Liver (tissue), 3 donors: ENCODE measurements around the gene TOMM20.

Source experiments
- FOXA1 ChIP-seq: IDR thresholded peaks from 2 replicates; pipeline ENCODE4 v1.6.1; 2016; ENCODE audit warnings: antibody characterized with exemption
- GABPA ChIP-seq, 2 donors: IDR thresholded peaks in 1 of 2; conservative IDR thresholded peaks in 1 of 2; 2 replicates each; pipeline ENCODE4 v1.6.1; 2016; ENCODE audit warnings: antibody characterized with exemption in 2 of 2, mild to moderate bottlenecking in 1 of 2, moderate library complexity in 1 of 2
- JUND ChIP-seq, 2 donors: IDR thresholded peaks; 2 replicates each; pipeline ENCODE4 v1.6.1; 2016; ENCODE audit warnings: antibody characterized with exemption in 2 of 2
- RAD21 ChIP-seq, 2 donors: IDR thresholded peaks; 2 replicates each; pipeline ENCODE4 v1.6.1; 2016; ENCODE audit warnings: antibody characterized with exemption in 2 of 2, mild to moderate bottlenecking in 2 of 2
- TAF1 ChIP-seq: conservative IDR thresholded peaks from 2 replicates; pipeline ENCODE4 v1.6.1; 2016; ENCODE audit warnings: antibody characterized with exemption, mild to moderate bottlenecking
- TF ChIP-seq, protein P1 (sequence below): fragments of 150-350 bp; IDR thresholded peaks from 2 replicates; pipeline ENCODE4 v1.5.1; 2017; ENCODE audit warnings: improper control_type of control experiment, low read depth, low read length; ENCODE audit not compliant: missing input control
- TF ChIP-seq, protein P2 (sequence below): IDR thresholded peaks from 2 replicates; pipeline ENCODE4 v1.6.1; 2016; ENCODE audit warnings: antibody characterized with exemption, mild to moderate bottlenecking
- TF ChIP-seq, protein P3 (sequence below): IDR thresholded peaks from 2 replicates; pipeline ENCODE4 v1.6.1; 2016; ENCODE audit warnings: antibody characterized with exemption
- TF ChIP-seq, protein P4 (sequence below): IDR thresholded peaks from 2 replicates; pipeline ENCODE4 v1.6.1; 2016; ENCODE audit warnings: antibody characterized with exemption
- TF ChIP-seq, protein P5 (sequence below): IDR thresholded peaks from 2 replicates; pipeline ENCODE4 v1.6.1; 2016; ENCODE audit warnings: antibody characterized with exemption
- donor health status: healthy.
- donor health status: healthy.

DNA sequence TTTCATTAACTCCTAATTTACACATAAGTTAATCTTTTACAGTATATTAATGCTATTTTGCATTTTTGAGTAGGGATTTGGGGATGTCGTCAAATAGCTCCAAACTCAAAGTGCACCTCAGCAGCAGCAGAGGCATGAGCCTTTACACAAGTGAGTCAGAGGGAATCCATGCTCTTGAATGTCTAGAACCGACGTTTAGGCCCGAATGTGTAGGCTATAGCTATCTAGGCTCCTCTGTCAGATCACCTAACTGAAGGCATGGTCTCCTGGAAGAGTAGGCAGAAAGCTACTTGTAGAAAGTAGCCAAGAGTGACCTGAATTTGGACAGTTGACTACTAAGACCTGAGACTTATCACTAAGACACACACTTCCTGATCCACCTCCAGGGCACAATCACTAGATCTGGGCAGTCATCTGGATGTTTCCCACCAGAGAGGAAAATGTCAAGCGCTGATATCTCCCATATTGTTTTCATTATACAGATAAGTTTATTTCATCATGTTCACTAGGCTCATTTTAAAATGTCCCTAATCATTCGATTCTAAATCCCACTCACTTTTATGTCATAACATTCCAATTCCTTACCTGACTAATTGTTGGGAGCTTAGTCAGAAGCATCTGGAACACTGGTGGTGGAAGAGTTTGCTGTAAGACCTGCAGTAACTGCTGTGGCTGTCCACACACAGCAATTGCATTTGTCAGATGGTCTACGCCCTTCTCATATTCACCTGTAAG, 15.3 kb downstream of the TOMM20 start:
- TF ChIP-seq RAD21 (IDR thresholded peaks at IDR 0.05): no peak
- TF ChIP-seq, protein P1, sequence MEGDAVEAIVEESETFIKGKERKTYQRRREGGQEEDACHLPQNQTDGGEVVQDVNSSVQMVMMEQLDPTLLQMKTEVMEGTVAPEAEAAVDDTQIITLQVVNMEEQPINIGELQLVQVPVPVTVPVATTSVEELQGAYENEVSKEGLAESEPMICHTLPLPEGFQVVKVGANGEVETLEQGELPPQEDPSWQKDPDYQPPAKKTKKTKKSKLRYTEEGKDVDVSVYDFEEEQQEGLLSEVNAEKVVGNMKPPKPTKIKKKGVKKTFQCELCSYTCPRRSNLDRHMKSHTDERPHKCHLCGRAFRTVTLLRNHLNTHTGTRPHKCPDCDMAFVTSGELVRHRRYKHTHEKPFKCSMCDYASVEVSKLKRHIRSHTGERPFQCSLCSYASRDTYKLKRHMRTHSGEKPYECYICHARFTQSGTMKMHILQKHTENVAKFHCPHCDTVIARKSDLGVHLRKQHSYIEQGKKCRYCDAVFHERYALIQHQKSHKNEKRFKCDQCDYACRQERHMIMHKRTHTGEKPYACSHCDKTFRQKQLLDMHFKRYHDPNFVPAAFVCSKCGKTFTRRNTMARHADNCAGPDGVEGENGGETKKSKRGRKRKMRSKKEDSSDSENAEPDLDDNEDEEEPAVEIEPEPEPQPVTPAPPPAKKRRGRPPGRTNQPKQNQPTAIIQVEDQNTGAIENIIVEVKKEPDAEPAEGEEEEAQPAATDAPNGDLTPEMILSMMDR: no peak
- TF ChIP-seq, protein P2, sequence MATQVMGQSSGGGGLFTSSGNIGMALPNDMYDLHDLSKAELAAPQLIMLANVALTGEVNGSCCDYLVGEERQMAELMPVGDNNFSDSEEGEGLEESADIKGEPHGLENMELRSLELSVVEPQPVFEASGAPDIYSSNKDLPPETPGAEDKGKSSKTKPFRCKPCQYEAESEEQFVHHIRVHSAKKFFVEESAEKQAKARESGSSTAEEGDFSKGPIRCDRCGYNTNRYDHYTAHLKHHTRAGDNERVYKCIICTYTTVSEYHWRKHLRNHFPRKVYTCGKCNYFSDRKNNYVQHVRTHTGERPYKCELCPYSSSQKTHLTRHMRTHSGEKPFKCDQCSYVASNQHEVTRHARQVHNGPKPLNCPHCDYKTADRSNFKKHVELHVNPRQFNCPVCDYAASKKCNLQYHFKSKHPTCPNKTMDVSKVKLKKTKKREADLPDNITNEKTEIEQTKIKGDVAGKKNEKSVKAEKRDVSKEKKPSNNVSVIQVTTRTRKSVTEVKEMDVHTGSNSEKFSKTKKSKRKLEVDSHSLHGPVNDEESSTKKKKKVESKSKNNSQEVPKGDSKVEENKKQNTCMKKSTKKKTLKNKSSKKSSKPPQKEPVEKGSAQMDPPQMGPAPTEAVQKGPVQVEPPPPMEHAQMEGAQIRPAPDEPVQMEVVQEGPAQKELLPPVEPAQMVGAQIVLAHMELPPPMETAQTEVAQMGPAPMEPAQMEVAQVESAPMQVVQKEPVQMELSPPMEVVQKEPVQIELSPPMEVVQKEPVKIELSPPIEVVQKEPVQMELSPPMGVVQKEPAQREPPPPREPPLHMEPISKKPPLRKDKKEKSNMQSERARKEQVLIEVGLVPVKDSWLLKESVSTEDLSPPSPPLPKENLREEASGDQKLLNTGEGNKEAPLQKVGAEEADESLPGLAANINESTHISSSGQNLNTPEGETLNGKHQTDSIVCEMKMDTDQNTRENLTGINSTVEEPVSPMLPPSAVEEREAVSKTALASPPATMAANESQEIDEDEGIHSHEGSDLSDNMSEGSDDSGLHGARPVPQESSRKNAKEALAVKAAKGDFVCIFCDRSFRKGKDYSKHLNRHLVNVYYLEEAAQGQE: no peak
- TF ChIP-seq TAF1: no peak
- TF ChIP-seq, protein P3, sequence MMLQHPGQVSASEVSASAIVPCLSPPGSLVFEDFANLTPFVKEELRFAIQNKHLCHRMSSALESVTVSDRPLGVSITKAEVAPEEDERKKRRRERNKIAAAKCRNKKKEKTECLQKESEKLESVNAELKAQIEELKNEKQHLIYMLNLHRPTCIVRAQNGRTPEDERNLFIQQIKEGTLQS: no peak
- TF ChIP-seq, protein P4, sequence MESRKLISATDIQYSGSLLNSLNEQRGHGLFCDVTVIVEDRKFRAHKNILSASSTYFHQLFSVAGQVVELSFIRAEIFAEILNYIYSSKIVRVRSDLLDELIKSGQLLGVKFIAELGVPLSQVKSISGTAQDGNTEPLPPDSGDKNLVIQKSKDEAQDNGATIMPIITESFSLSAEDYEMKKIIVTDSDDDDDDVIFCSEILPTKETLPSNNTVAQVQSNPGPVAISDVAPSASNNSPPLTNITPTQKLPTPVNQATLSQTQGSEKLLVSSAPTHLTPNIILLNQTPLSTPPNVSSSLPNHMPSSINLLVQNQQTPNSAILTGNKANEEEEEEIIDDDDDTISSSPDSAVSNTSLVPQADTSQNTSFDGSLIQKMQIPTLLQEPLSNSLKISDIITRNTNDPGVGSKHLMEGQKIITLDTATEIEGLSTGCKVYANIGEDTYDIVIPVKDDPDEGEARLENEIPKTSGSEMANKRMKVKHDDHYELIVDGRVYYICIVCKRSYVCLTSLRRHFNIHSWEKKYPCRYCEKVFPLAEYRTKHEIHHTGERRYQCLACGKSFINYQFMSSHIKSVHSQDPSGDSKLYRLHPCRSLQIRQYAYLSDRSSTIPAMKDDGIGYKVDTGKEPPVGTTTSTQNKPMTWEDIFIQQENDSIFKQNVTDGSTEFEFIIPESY: no peak
- TF ChIP-seq, protein P5, sequence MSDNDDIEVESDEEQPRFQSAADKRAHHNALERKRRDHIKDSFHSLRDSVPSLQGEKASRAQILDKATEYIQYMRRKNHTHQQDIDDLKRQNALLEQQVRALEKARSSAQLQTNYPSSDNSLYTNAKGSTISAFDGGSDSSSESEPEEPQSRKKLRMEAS: no peak
- no peak for TF ChIP-seq FOXA1
- no peak for TF ChIP-seq JUND (IDR thresholded peaks at IDR 0.05)
- no peak for TF ChIP-seq GABPA (IDR thresholded peaks at IDR 0.05 in 1 of 2, conservative IDR thresholded peaks at IDR 0.05 in 1 of 2)
